IMR-90 (cell line): Measurements from ENCODE around the gene HECW1. TPM values are rescaled to one million over a fixed set of nuclear protein-coding genes. Genes with fewer than 3 reads are reported as not detected.

Experiments used
- ATAC-seq: fragments of 200-7000 bp; cut with Tn5 transposase; 2 replicates; pipeline ENCODE4 v1.9.1; 2020; ENCODE audit warnings: low read depth, mild to moderate bottlenecking, moderate library complexity
- BruUV-seq: library from RNA; stranded (reverse); fragments of 400-500 nt; replicated peaks from 2 replicates; lab custom pipeline; 2021; lab: Mats Ljungman, UMichigan
- CTCF ChIA-PET: fragments of 300-600 bp; formaldehyde crosslinking; extraction: SDS; loops from one replicate; lab custom pipeline; 2021; ENCODE audit warnings: antibody characterized with exemption; lab: Yijun Ruan, JAX
- POLR2A ChIA-PET: fragments of 300-600 bp; sonication (Branson Sonifier 250); formaldehyde crosslinking; loops from one replicate; lab custom pipeline; 2022; ENCODE audit warnings: antibody characterized with exemption; ENCODE audit not compliant: unreplicated experiment; lab: Charles Lee
- DNase-seq: peaks from one replicate; pipeline ENCODE4 v3.0.0; 2013
- H2AFZ ChIP-seq: replicated peaks from 2 replicates; pipeline ENCODE3; 2013; ENCODE audit warnings: low read length, mild to moderate bottlenecking; ENCODE audit not compliant: poor library complexity
- H2AK5ac ChIP-seq: 2 replicates; pipeline ENCODE4 v1.6.1; 2013; ENCODE audit warnings: low read depth, low read length, inconsistent platforms
- H2AK9ac ChIP-seq: replicated peaks from 2 replicates; pipeline ENCODE3; 2013; ENCODE audit warnings: mild to moderate bottlenecking, low read depth, low read length, moderate library complexity; ENCODE audit not compliant: poor library complexity
- H2BK120ac ChIP-seq: 2 replicates; pipeline ENCODE4 v1.6.1; 2013; ENCODE audit warnings: low read depth, low read length, inconsistent platforms
- H2BK15ac ChIP-seq: 3 replicates; pipeline ENCODE4 v1.6.1; 2013; ENCODE audit warnings: low read depth, low read length, inconsistent platforms
- H2BK20ac ChIP-seq: 2 replicates; pipeline ENCODE4 v1.6.1; 2013; ENCODE audit warnings: low read depth, mild to moderate bottlenecking, inconsistent platforms, low read length, moderate library complexity
- H2BK5ac ChIP-seq: 2 replicates; pipeline ENCODE4 v1.6.1; 2013; ENCODE audit warnings: mild to moderate bottlenecking, low read depth, low read length, inconsistent platforms; ENCODE audit not compliant: poor library complexity, severe bottlenecking
- H3K14ac ChIP-seq: replicated peaks from 2 replicates; pipeline ENCODE4 v1.6.1; 2013; ENCODE audit warnings: low read depth, low read length, inconsistent platforms
- H3K18ac ChIP-seq: 2 replicates; pipeline ENCODE4 v1.6.1; 2013; ENCODE audit warnings: low read depth, low read length, control low read depth
- H3K23ac ChIP-seq: 2 replicates; pipeline ENCODE4 v1.6.1; 2013; ENCODE audit warnings: low read depth, low read length, inconsistent platforms
- H3K27ac ChIP-seq: 2 replicates; pipeline ENCODE4 v1.5.1; 2013; ENCODE audit warnings: mild to moderate bottlenecking, control low read depth, low read length; ENCODE audit not compliant: insufficient read depth
- H3K27me3 ChIP-seq: 2 replicates; pipeline ENCODE4 v1.6.1; 2013; ENCODE audit warnings: low read length; ENCODE audit not compliant: control insufficient read depth, insufficient read depth
- H3K36me3 ChIP-seq: 2 replicates; pipeline ENCODE4 v1.6.1; 2013; ENCODE audit warnings: low read length, mixed read lengths; ENCODE audit not compliant: control insufficient read depth, insufficient read depth
- H3K4ac ChIP-seq: 2 replicates; pipeline ENCODE4 v1.6.1; 2013; ENCODE audit warnings: low read depth, low read length, inconsistent platforms
- H3K4me1 ChIP-seq: 2 replicates; pipeline ENCODE4 v1.6.1; 2013; ENCODE audit warnings: low read length, mixed read lengths; ENCODE audit not compliant: control insufficient read depth, insufficient read depth
- H3K4me2 ChIP-seq: 2 replicates; pipeline ENCODE4 v1.6.1; 2013; ENCODE audit warnings: low read depth, mild to moderate bottlenecking, control low read depth, low read length, moderate library complexity
- H3K4me3 ChIP-seq: 2 replicates; pipeline ENCODE4 v1.5.1; 2013; ENCODE audit warnings: low read depth, mild to moderate bottlenecking, control low read depth, low read length, moderate library complexity; ENCODE audit not compliant: insufficient read depth
- H3K56ac ChIP-seq: 2 replicates; pipeline ENCODE4 v1.6.1; 2013; ENCODE audit warnings: low read length, inconsistent platforms; ENCODE audit not compliant: insufficient read depth; ENCODE audit errors: extremely low read depth
- H3K79me1 ChIP-seq, 2 experiments: 2 replicates each; pipeline ENCODE4 v1.6.1; 2013; ENCODE audit warnings: low read length in 2 of 2, inconsistent platforms in 1 of 2, low read depth in 1 of 2
- H3K9ac ChIP-seq: 2 replicates; pipeline ENCODE4 v1.6.1; 2013; ENCODE audit warnings: low read depth, low read length, control low read depth
- H3K9me1 ChIP-seq: 2 replicates; pipeline ENCODE4 v1.6.1; 2013; ENCODE audit warnings: low read length, inconsistent platforms; ENCODE audit not compliant: insufficient read depth
- H3K9me3 ChIP-seq: 2 replicates; pipeline ENCODE4 v1.6.1; 2013; ENCODE audit warnings: low read length; ENCODE audit not compliant: control insufficient read depth, insufficient read depth
- H4K20me1 ChIP-seq: 2 replicates; pipeline ENCODE4 v1.6.1; 2013; ENCODE audit warnings: low read length, inconsistent platforms; ENCODE audit not compliant: insufficient read depth
- H4K5ac ChIP-seq: 2 replicates; pipeline ENCODE4 v1.6.1; 2013; ENCODE audit warnings: mild to moderate bottlenecking, low read depth, low read length, control low read depth
- H4K8ac ChIP-seq, 2 experiments: 2 replicates each; pipeline ENCODE4 v1.6.1; 2013; ENCODE audit warnings: low read depth in 2 of 2, low read length in 2 of 2, control low read depth in 1 of 2, inconsistent platforms in 1 of 2
- H4K91ac ChIP-seq: 2 replicates; pipeline ENCODE4 v1.6.1; 2013; ENCODE audit warnings: low read depth, low read length, inconsistent platforms; ENCODE audit not compliant: insufficient read depth
- BHLHE40 ChIP-seq: fragments of 150-350 bp; IDR thresholded peaks from 2 replicates; pipeline ENCODE4 v1.6.1; 2016; ENCODE audit warnings: mild to moderate bottlenecking, low read depth, low read length
- CEBPB ChIP-seq: IDR thresholded peaks from 2 replicates; pipeline ENCODE4 v1.6.1; 2012; ENCODE audit warnings: low read depth, low read length, improper control_type of control experiment
- CHD1 ChIP-seq: IDR thresholded peaks from 2 replicates; pipeline ENCODE4 v1.6.1; 2012; ENCODE audit warnings: low read depth, low read length, improper control_type of control experiment
- FOS ChIP-seq: fragments of 150-350 bp; IDR thresholded peaks from 2 replicates; pipeline ENCODE4 v1.6.1; 2016; ENCODE audit warnings: low read depth, low read length
- MAFK ChIP-seq: IDR thresholded peaks from 2 replicates; pipeline ENCODE4 v1.6.1; 2012; ENCODE audit warnings: low read depth, low read length, improper control_type of control experiment
- MAZ ChIP-seq: IDR thresholded peaks from 2 replicates; pipeline ENCODE4 v1.6.1; 2012; ENCODE audit warnings: low read depth, mild to moderate bottlenecking, low read length, improper control_type of control experiment, moderate library complexity, borderline replicate concordance
- MXI1 ChIP-seq: IDR thresholded peaks from 2 replicates; pipeline ENCODE4 v1.6.1; 2012; ENCODE audit warnings: low read depth, mild to moderate bottlenecking, low read length, moderate library complexity, borderline replicate concordance
- NFE2L2 ChIP-seq: fragments of 150-350 bp; IDR thresholded peaks from 2 replicates; pipeline ENCODE4 v1.6.1; 2016; ENCODE audit warnings: low read depth, mild to moderate bottlenecking, low read length
- POLR2A ChIP-seq: IDR thresholded peaks from 2 replicates; pipeline ENCODE4 v1.6.1; 2012; ENCODE audit warnings: mild to moderate bottlenecking, low read depth, low read length
- RAD21 ChIP-seq: IDR thresholded peaks from 2 replicates; pipeline ENCODE4 v1.6.1; 2012; ENCODE audit warnings: low read length, improper control_type of control experiment
- RCOR1 ChIP-seq: IDR thresholded peaks from 2 replicates; pipeline ENCODE4 v1.6.1; 2012; ENCODE audit warnings: mild to moderate bottlenecking, low read length, improper control_type of control experiment; ENCODE audit not compliant: insufficient replicate concordance
- RFX5 ChIP-seq: IDR thresholded peaks from 2 replicates; pipeline ENCODE4 v1.8.0; 2012; ENCODE audit warnings: low read depth, mild to moderate bottlenecking, low read length, moderate library complexity
- SMC3 ChIP-seq: fragments of 150-350 bp; IDR thresholded peaks from 2 replicates; pipeline ENCODE4 v1.6.1; 2016; ENCODE audit warnings: low read depth, mild to moderate bottlenecking, antibody characterized with exemption, low read length, moderate library complexity
- USF2 ChIP-seq: fragments of 150-350 bp; IDR thresholded peaks from 2 replicates; pipeline ENCODE4 v1.6.1; 2017; ENCODE audit warnings: mild to moderate bottlenecking, antibody characterized with exemption, low read length, low read depth
- WGBS, 2 experiments: methylation state at CpG; one replicate each; pipeline versions ENCODE4 v1.1.5 to v1.1.7; 2013; ENCODE audit warnings: missing lambda C conversion rate in 2 of 2; ENCODE audit not compliant: insufficient read length in 1 of 2; ENCODE audit errors: extremely low coverage in 2 of 2; 5-methylcytosine and 5-hydroxymethylcytosine counted together
- dilution Hi-C: fragments of 300-500 bp; cut with HindIII; formaldehyde crosslinking; loops from one replicate; pipeline ENCODE4 v1.14.3; 2018; ENCODE audit warnings: low sequenced_read_pairs; ENCODE audit not compliant: unreplicated experiment
- in situ Hi-C: fragments of 300-500 bp; cut with MboI; formaldehyde crosslinking; loops from 3 replicates; pipeline ENCODE4 v1.14.3; 2019; ENCODE audit warnings: low sequenced_read_pairs, inconsistent platforms, mixed read lengths
- intact Hi-C: fragments of 100-400 bp; cut with micrococcal nuclease; formaldehyde crosslinking; loops from 2 replicates; pipeline ENCODE4 v1.10.0; 2022
- polyA plus RNA-seq, 3 experiments: library from polyadenylated mRNA; depleted of rRNA; stranded (reverse); fragments of >200 nt; gene quantifications; 2 replicates each; pipeline ENCODE4 v1.2.3, GENCODE V29; 2012; ENCODE audit warnings: low replicate concordance in 1 of 3
- total RNA-seq: library from RNA; depleted of rRNA; stranded (reverse); fragments of >200 nt; gene quantifications from 2 replicates; pipeline ENCODE4 v1.2.3, GENCODE V29; 2012
- TF ChIP-seq, protein P1 (sequence below): conservative IDR thresholded peaks from 2 replicates; pipeline ENCODE4 v1.5.1; 2012; ENCODE audit warnings: mild to moderate bottlenecking, low read depth, low read length, improper control_type of control experiment
- TF ChIP-seq, protein P2 (sequence below): fragments of 150-350 bp; IDR thresholded peaks from 2 replicates; pipeline ENCODE4 v1.6.1; 2016; ENCODE audit warnings: low read depth, mild to moderate bottlenecking, low read length, moderate library complexity, borderline replicate concordance

The HECW1 gene
- total and polyA plus RNA-seq, 2 of the 4 experiments (the other 2 are of a cell fraction) = 0.56 to 1.3 TPM

GRCh38 chr7:43509906-43510305, 397.5 kb downstream of the HECW1 start:
- no peak overlapping the region for H3K9ac ChIP-seq
- no peak overlapping the region for H2BK15ac ChIP-seq
- no peak overlapping the region for H3K14ac ChIP-seq
- CTCF ChIA-PET = no interaction called here
- dilution Hi-C loops (no loop called here), intact Hi-C loops (no loop called here), in situ Hi-C loops (no loop called here)
- no TSS peak for BruUV-seq
- H3K9me1 ChIP-seq = no peaks in the 10 kb centered on the region
- H3K27ac ChIP-seq = no peak overlapping the region
- H4K20me1 ChIP-seq = no peaks in the 10 kb centered on the region
- H3K4me3 ChIP-seq = no peak overlapping the region
- ATAC-seq (no peak), DNase-seq (no peak)
- H3K9me3 ChIP-seq = 0 out of 2 replicates have a peak, but pooled peaks cover 1% of the 10 kb centered on the region
- H4K5ac ChIP-seq = no peak overlapping the region
- no peak overlapping the region for H3K18ac ChIP-seq
- no peak overlapping the region for H2BK20ac ChIP-seq
- WGBS, 2 experiments = 0% methylated on average over 1 of the region's 4 CpGs; no CpG with 5 or more reads in 1 of the 2 experiments
- no peaks in the 10 kb centered on the region for H3K79me1 ChIP-seq
- no peak overlapping the region for H2BK120ac ChIP-seq
- no peak overlapping the region for H3K56ac ChIP-seq
- POLR2A ChIA-PET = no interaction called here
- H3K4me2 ChIP-seq = no peak overlapping the region
- no peak overlapping the region for H4K8ac ChIP-seq
- H2AFZ ChIP-seq = no peak overlapping the region
- H2BK5ac ChIP-seq = no peak overlapping the region
- H3K36me3 ChIP-seq = no peaks in the 10 kb centered on the region
- H3K27me3 ChIP-seq = peaks cover 34% of the 10 kb centered on the region
- no peak overlapping the region for H2AK5ac ChIP-seq
- H3K4me1 ChIP-seq = no peaks in the 10 kb centered on the region
- no peak overlapping the region for H3K4ac ChIP-seq
- H2AK9ac ChIP-seq = no peak overlapping the region
- TF ChIP-seq NFE2L2 (no peak), USF2 (no peak), CEBPB (no peak), MAZ (no peak), RCOR1 (no peak), CHD1 (no peak), BHLHE40 (no peak), RAD21 (no peak), RFX5 (no peak), MXI1 (no peak), POLR2A (no peak), SMC3 (no peak), MAFK (no peak), FOS (no peak)
- TF ChIP-seq, protein P1, sequence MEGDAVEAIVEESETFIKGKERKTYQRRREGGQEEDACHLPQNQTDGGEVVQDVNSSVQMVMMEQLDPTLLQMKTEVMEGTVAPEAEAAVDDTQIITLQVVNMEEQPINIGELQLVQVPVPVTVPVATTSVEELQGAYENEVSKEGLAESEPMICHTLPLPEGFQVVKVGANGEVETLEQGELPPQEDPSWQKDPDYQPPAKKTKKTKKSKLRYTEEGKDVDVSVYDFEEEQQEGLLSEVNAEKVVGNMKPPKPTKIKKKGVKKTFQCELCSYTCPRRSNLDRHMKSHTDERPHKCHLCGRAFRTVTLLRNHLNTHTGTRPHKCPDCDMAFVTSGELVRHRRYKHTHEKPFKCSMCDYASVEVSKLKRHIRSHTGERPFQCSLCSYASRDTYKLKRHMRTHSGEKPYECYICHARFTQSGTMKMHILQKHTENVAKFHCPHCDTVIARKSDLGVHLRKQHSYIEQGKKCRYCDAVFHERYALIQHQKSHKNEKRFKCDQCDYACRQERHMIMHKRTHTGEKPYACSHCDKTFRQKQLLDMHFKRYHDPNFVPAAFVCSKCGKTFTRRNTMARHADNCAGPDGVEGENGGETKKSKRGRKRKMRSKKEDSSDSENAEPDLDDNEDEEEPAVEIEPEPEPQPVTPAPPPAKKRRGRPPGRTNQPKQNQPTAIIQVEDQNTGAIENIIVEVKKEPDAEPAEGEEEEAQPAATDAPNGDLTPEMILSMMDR = no peak
- TF ChIP-seq, protein P2, sequence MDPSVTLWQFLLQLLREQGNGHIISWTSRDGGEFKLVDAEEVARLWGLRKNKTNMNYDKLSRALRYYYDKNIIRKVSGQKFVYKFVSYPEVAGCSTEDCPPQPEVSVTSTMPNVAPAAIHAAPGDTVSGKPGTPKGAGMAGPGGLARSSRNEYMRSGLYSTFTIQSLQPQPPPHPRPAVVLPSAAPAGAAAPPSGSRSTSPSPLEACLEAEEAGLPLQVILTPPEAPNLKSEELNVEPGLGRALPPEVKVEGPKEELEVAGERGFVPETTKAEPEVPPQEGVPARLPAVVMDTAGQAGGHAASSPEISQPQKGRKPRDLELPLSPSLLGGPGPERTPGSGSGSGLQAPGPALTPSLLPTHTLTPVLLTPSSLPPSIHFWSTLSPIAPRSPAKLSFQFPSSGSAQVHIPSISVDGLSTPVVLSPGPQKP = no peak
- no peak overlapping the region for H4K91ac ChIP-seq
- H3K23ac ChIP-seq = no peak overlapping the region
